Fibroblast of lung (primary cell): ENCODE results near the gene EEF1B2.

Experiments used
- EZH2 ChIP-seq: IDR thresholded peaks from 2 replicates; pipeline ENCODE4 v1.5.1; 2012; ENCODE audit warnings: low read length, control low read depth, mild to moderate bottlenecking; ENCODE audit errors: missing control alignments
- TF ChIP-seq, protein P1 (sequence below), 2 donors: IDR thresholded peaks in 1 of 2; conservative IDR thresholded peaks in 1 of 2; 1 replicate in 1 of 2; 2 replicates in 1 of 2; pipeline ENCODE4 v1.5.1; 2011 to 2012; ENCODE audit warnings: low read length in 2 of 2, control low read depth in 1 of 2, inconsistent platforms in 1 of 2, low read depth in 1 of 2, mild to moderate bottlenecking in 1 of 2

DNA sequence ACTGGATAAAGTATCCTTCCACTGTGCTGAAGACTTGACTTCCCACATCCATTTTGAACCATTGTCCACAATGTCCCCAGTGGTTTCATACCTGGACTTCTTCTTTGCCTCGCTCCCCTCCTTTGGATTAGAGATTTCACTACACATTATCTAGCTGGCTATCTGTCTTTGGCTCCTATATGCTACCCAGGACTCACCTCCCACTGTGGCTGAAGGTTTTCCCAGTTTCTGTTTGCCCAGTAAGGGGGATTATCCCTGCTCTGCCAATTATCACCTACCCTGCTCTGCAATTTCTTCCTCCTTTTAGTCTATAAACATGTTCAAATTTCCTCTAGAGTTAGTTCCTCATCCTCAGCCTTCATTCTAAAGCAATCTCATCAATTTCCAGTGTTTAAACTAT is 9.5 kb upstream of the EEF1B2 start:
- TF ChIP-seq, protein P1, sequence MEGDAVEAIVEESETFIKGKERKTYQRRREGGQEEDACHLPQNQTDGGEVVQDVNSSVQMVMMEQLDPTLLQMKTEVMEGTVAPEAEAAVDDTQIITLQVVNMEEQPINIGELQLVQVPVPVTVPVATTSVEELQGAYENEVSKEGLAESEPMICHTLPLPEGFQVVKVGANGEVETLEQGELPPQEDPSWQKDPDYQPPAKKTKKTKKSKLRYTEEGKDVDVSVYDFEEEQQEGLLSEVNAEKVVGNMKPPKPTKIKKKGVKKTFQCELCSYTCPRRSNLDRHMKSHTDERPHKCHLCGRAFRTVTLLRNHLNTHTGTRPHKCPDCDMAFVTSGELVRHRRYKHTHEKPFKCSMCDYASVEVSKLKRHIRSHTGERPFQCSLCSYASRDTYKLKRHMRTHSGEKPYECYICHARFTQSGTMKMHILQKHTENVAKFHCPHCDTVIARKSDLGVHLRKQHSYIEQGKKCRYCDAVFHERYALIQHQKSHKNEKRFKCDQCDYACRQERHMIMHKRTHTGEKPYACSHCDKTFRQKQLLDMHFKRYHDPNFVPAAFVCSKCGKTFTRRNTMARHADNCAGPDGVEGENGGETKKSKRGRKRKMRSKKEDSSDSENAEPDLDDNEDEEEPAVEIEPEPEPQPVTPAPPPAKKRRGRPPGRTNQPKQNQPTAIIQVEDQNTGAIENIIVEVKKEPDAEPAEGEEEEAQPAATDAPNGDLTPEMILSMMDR (conservative IDR thresholded peaks at IDR 0.05 in 1 of 2, IDR thresholded peaks at IDR 0.05 in 1 of 2; ENCODE audit: low read depth in 1 of 2, low read length in 2 of 2): no peak
- TF ChIP-seq EZH2: no peak
